OCI-LY7 (cell line): ENCODE results near the gene TDRD5.

Experiments
- EZH2phosphoT487 ChIP-seq: fragments of 200-600 bp; sonication (generic); IDR thresholded peaks from 2 replicates; pipeline ENCODE4 v1.6.1; 2018; ENCODE audit warnings: low read depth, borderline replicate concordance, mild to moderate bottlenecking, mixed run types, antibody characterized with exemption, low read length, moderate library complexity, mixed read lengths
- TF ChIP-seq, protein P1 (sequence below): fragments of 200-600 bp; sonication (generic); conservative IDR thresholded peaks from 2 replicates; pipeline ENCODE4 v1.5.1; 2014; ENCODE audit warnings: mild to moderate bottlenecking, antibody characterized with exemption, low read length, moderate library complexity, mixed read lengths

- TF ChIP-seq, protein P1, sequence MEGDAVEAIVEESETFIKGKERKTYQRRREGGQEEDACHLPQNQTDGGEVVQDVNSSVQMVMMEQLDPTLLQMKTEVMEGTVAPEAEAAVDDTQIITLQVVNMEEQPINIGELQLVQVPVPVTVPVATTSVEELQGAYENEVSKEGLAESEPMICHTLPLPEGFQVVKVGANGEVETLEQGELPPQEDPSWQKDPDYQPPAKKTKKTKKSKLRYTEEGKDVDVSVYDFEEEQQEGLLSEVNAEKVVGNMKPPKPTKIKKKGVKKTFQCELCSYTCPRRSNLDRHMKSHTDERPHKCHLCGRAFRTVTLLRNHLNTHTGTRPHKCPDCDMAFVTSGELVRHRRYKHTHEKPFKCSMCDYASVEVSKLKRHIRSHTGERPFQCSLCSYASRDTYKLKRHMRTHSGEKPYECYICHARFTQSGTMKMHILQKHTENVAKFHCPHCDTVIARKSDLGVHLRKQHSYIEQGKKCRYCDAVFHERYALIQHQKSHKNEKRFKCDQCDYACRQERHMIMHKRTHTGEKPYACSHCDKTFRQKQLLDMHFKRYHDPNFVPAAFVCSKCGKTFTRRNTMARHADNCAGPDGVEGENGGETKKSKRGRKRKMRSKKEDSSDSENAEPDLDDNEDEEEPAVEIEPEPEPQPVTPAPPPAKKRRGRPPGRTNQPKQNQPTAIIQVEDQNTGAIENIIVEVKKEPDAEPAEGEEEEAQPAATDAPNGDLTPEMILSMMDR, result no peak
- no peak for TF ChIP-seq EZH2phosphoT487
Measured at GRCh38 chr1:179601093-179601492, 9.5 kb downstream of the TDRD5 start.
